ENCODE data around the gene DEDD2.

The DEDD2 gene

DNA sequence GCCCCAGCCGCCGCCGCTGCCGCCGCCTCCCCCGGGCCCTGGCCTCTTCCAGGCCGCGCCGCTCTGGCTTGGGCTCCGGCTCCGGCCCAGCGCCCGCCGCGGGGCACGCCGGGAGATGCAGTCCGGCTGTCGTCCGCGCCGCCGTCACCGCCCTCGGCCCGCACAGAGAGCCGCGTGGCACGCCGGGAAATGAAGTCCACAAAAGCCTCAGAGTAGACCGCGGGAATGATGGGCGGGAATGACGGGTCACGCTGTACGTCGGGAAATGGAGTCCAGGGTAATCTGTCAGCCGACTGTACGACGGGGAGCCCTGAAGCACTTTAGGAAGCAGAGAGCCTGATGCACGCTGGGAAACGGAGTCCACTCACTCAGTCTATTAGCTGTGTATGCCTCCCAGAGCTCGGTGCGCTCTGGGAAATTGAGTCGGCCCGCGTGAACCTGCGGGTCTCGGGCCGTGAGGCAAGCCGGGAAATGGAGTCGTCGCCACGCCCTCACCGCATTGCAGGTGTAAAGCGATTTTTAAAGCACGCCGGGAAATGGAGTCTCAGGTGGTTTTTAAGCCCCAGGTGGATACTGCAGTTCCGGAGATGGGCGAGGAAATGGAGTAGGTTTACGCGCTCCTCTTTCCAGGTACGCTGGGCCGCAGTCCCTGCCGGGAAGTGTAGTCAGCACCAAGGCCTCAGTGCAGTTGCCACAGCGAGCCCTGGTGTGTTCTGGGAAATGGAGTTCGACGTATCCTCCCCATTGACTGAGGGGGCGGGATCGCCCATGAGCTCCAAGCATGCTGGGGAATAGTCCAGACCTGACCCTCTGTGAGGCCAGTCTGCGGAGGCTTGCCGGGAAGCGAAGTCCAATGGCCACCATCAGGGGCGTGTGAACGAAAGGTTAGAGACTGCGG, 25.3 kb upstream of the DEDD2 start, which contains the start of gene GSK3A:
Gene GSK3A, minus strand, starts transcription at position 91 of the 898 bp plus-strand sequence. CDS start 137 bp downstream, outside the sequence.
- Histone ChIP-seq H3K4me1 (peaks cover 58% of the 10 kb centered on the region), H3K4me2 (peak within 1 kb of the TSS; percentile 99), H3K9me3 (no peaks in the 10 kb centered on the region), H3K27ac (peak within 1 kb of the TSS; percentile 94), H4K20me1 (peaks cover 49% of the 10 kb centered on the region), H3K27me3 (no peaks in the 10 kb centered on the region), H3K4me3 (peak within 1 kb of the TSS; percentile 96), H3K9ac (peak within 1 kb of the TSS; percentile 99), H3K36me3 (peaks cover 40% of the 10 kb centered on the region)
- TF ChIP-seq Cebpa-rat (IDR thresholded peaks at IDR 0.05): no peak

DNA sequence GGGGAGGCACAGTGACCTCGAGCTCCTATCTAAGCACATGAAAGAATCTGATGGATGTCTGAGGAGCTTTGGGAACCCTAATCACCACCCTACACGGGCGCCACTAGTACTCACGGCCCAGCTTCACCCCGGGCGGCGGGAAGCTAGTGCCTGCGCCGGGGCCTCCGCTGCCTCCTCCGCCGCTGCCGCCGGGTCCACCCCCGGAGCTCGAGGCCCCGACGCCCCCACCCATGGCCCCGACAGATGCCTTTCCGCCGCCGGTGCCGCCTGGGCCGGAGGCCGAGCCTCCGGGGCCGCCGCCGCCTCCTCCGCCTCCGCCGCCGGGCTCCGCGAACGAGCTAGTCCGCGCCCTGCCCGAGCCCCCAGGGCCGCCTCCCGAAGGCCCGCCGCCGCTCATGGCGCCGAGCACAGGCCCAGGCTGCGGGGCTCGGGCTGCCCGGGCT, 24.6 kb upstream of the DEDD2 start:
- Histone ChIP-seq H3K4me3 (peak overlapping the region; percentile 96), H3K9me3 (no peaks in the 10 kb centered on the region), H3K4me2 (peak overlapping the region; percentile 99), H4K20me1 (peaks cover 54% of the 10 kb centered on the region), H3K4me1 (peaks cover 57% of the 10 kb centered on the region), H3K9ac (peak overlapping the region; percentile 99), H3K27me3 (no peaks in the 10 kb centered on the region), H3K27ac (peak overlapping the region; percentile 94), H3K36me3 (peaks cover 46% of the 10 kb centered on the region)
- TF ChIP-seq Cebpa-rat (IDR thresholded peaks at IDR 0.05): no peak

DNA sequence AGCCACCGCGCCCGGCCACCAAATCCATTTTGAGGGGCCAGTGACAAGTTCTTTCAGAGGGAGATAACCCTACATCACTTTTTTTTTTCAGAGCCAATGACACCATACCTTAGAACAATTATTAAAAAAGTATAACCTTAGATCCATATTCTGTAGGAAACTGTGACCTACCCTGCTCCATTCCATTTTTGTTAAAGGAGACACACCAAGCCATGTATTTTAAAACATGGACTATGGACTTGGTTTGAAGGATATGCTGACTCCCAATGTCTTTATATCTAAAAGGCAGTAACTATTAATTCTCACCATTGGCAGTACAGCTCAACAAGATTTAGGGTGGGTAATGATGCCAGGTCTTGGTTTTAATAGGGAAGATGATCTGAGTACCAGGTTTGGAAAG, 23.8 kb upstream of the DEDD2 start:
- peak overlapping the region; percentile 94 for H3K27ac ChIP-seq
- peak overlapping the region; percentile 99 for H3K9ac ChIP-seq
- peak overlapping the region; percentile 96 for H3K4me3 ChIP-seq
- H3K36me3 ChIP-seq: peaks cover 49% of the 10 kb centered on the region
- no peaks in the 10 kb centered on the region for H3K9me3 ChIP-seq
- peak overlapping the region; percentile 99 for H3K4me2 ChIP-seq
- no peaks in the 10 kb centered on the region for H3K27me3 ChIP-seq
- no peak for TF ChIP-seq Cebpa-rat (IDR thresholded peaks at IDR 0.05)
- peaks cover 55% of the 10 kb centered on the region for H4K20me1 ChIP-seq
- peaks cover 49% of the 10 kb centered on the region for H3K4me1 ChIP-seq

GRCh38 chr19:42239544-42240220, 22.2 kb upstream of the DEDD2 start:
- peaks cover 34% of the 10 kb centered on the region for H3K4me1 ChIP-seq
- no peaks in the 10 kb centered on the region for H3K9me3 ChIP-seq
- H4K20me1 ChIP-seq: peaks cover 71% of the 10 kb centered on the region
- no peak overlapping the region for H3K9ac ChIP-seq
- no peak for TF ChIP-seq Cebpa-rat (IDR thresholded peaks at IDR 0.05)
- no peaks in the 10 kb centered on the region for H3K27me3 ChIP-seq
- H3K27ac ChIP-seq: no peak overlapping the region
- peak overlapping the region; percentile 99; the same call in 1 of the 2 replicates for H3K4me2 ChIP-seq
- H3K36me3 ChIP-seq: peaks cover 63% of the 10 kb centered on the region
- no peak overlapping the region for H3K4me3 ChIP-seq

GRCh38 chr19:42235181-42235580, 17.7 kb upstream of the DEDD2 start:
- H3K36me3 ChIP-seq: peaks cover 98% of the 10 kb centered on the region
- H3K4me3 ChIP-seq: no peak overlapping the region
- H3K4me1 ChIP-seq: peaks cover 18% of the 10 kb centered on the region
- TF ChIP-seq Cebpa-rat (IDR thresholded peaks at IDR 0.05): no peak
- H3K27ac ChIP-seq: no peak overlapping the region
- no peaks in the 10 kb centered on the region for H3K27me3 ChIP-seq
- H3K9me3 ChIP-seq: no peaks in the 10 kb centered on the region
- H3K4me2 ChIP-seq: no peak overlapping the region
- 0 out of 2 replicates have a peak overlapping the region, but pooled peaks have one; percentile 19 for H3K9ac ChIP-seq
- peaks cover 96% of the 10 kb centered on the region for H4K20me1 ChIP-seq

DNA sequence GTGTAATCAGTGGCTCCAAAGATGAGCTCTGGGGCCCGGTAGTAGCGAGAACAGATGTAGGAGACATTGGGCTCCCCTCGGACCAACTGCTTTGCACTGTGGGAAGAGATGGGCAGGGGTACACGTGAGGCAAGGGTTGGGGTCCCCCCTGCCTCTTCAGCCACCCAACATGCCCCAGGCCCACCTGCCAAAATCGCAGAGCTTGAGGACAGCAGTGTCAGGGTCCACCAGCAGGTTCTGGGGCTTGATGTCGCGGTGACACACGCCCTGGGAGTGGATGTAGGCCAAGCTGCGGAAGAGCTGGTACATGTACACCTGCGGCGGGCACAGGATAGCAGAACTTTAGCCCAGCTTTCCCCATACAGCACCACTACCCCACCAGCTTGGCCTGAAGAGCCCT, 16.9 kb upstream of the DEDD2 start:
- H3K36me3 ChIP-seq: peaks cover 98% of the 10 kb centered on the region

DNA sequence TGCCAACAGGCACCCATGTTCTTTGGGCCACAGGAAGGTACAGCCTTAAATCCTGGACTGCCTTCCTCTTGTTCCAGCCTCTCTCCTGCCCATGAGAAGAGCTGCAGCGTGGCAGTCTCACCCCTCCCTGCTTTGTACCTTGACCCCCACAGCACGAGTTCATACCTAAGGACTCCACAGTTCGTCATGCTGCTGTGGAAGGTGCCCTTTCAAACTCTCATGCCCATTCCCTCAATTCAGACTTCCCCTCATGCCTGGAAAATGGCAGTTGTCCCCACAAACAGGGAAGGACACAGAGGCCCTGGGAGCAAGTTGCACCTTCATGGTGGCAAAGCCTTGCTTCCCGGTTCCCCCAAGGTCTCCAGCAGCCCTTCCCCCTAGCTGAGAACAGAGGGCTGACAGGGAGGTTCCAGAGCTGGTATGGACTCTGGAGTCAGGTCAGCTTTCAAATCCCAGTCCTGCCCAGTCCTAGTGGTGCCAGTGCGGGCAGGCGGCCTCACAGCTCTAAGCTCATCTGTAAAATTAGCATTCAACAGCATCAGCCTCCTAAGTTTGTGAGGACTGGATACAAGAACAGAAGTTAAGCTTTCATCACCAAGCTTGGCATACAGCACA, 16.3 kb upstream of the DEDD2 start:
- Histone ChIP-seq H3K36me3 (peaks cover 98% of the 10 kb centered on the region), H4K20me1 (peaks cover 96% of the 10 kb centered on the region)

More for the DNA sequence above, 16.9 kb upstream of the DEDD2 start:
- peaks cover 10% of the 10 kb centered on the region; the same call in 1 of the 2 replicates for H3K4me1 ChIP-seq
- no peaks in the 10 kb centered on the region for H3K9me3 ChIP-seq
- no peak overlapping the region for H3K4me3 ChIP-seq
- TF ChIP-seq Cebpa-rat (IDR thresholded peaks at IDR 0.05): no peak
- no peak overlapping the region for H3K27ac ChIP-seq
- H3K9ac ChIP-seq: no peak overlapping the region
- H3K27me3 ChIP-seq: no peaks in the 10 kb centered on the region
- H3K4me2 ChIP-seq: no peak overlapping the region
- H4K20me1 ChIP-seq: peaks cover 96% of the 10 kb centered on the region

GRCh38 chr19:42233106-42233505, 15.6 kb upstream of the DEDD2 start:
- H3K36me3 ChIP-seq: peaks cover 98% of the 10 kb centered on the region
- peaks cover 10% of the 10 kb centered on the region; the same call in 1 of the 2 replicates for H3K4me1 ChIP-seq
- no peak overlapping the region for H3K4me2 ChIP-seq
- H4K20me1 ChIP-seq: peaks cover 96% of the 10 kb centered on the region
- H3K27me3 ChIP-seq: no peaks in the 10 kb centered on the region
- H3K4me3 ChIP-seq: no peak overlapping the region
- H3K27ac ChIP-seq: no peak overlapping the region
- no peak for TF ChIP-seq Cebpa-rat (IDR thresholded peaks at IDR 0.05)
- no peak overlapping the region for H3K9ac ChIP-seq
- H3K9me3 ChIP-seq: no peaks in the 10 kb centered on the region

More for the DNA sequence above, 16.3 kb upstream of the DEDD2 start:
- no peak for TF ChIP-seq Cebpa-rat (IDR thresholded peaks at IDR 0.05)
- no peak overlapping the region for H3K4me3 ChIP-seq
- no peak overlapping the region for H3K9ac ChIP-seq
- H3K4me1 ChIP-seq: peaks cover 10% of the 10 kb centered on the region; the same call in 1 of the 2 replicates
- H3K27ac ChIP-seq: no peak overlapping the region
- H3K4me2 ChIP-seq: no peak overlapping the region
- no peaks in the 10 kb centered on the region for H3K9me3 ChIP-seq
- H3K27me3 ChIP-seq: no peaks in the 10 kb centered on the region

DNA sequence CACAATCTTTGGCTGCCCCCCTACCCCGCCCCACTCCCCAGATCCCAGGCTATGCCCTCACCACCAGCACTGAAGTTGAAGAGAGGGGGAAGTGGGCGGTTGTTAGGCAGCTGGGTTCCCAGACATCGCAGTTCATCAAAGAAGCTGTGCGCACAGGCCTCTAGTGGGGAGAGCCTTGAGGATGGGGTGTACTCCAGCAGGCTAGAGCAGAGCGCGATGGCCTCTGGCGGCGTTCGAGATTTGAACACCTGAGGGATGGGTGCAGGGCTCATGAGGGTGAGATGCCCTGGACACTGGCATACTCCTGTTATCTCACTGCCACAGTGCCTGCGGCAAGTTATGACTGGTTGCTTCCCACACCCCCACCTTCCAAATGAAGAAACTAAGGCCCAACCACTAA, 15.0 kb upstream of the DEDD2 start:
- peaks cover 96% of the 10 kb centered on the region for H4K20me1 ChIP-seq
- H3K4me2 ChIP-seq: no peak overlapping the region
- no peaks in the 10 kb centered on the region for H3K27me3 ChIP-seq
- H3K4me1 ChIP-seq: peaks cover 10% of the 10 kb centered on the region; the same call in 1 of the 2 replicates
- no peaks in the 10 kb centered on the region for H3K9me3 ChIP-seq
- no peak overlapping the region for H3K27ac ChIP-seq
- H3K36me3 ChIP-seq: peaks cover 98% of the 10 kb centered on the region
- H3K4me3 ChIP-seq: no peak overlapping the region
- no peak overlapping the region for H3K9ac ChIP-seq
- TF ChIP-seq Cebpa-rat (IDR thresholded peaks at IDR 0.05): no peak
